ENCODE results near the gene SLC1A2. TPM values are rescaled to one million over a fixed set of nuclear protein-coding genes. Genes with fewer than 3 reads are reported as not detected.

The SLC1A2 gene
- total and polyA plus RNA-seq, 2 donors (not counting 3 experiments of a cell fraction or from before 2014, with no cell fraction given): not detected

DNA sequence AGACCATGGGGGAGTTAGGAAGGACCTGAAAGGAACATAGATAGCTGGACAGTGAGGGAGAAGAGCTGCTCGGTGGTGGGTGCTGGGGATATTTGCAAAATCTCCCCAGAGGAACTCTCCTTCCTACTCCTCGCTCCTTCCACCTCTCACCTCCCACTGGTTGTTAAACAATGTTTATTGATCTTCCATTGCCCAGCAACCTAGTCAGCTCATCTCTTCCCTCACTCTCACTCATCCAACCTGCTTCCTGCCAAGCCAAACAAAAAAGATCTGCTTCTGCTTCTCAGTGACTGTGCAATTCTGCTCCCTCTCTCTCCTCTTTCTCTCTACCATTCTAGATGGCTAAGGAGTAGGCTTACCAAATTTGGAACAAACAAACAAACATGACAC, 115.0 kb downstream of the SLC1A2 start:
- intact Hi-C loops (cut with micrococcal nuclease) (no loop called here), dilution Hi-C loops (cut with MboI; ENCODE audit: extremely low pct_ligation_motif_present, low sequenced_read_pairs) (no loop called here)
- Histone ChIP-seq H3K27me3 (ENCODE audit: control insufficient read depth in 2 of 2, insufficient read depth in 2 of 2, low read length in 2 of 2) (no peaks in the 10 kb centered on the region), H3K4me2 (ENCODE audit: insufficient read depth, low read length) (no peak overlapping the region), H3K4me1 (ENCODE audit: control insufficient read depth, extremely low read depth, insufficient read depth, low read length) (no peaks in the 10 kb centered on the region), H3K9me3 (replicated peaks; ENCODE audit: control insufficient read depth, insufficient read depth, low read length) (no peaks in the 10 kb centered on the region), H2AFZ (ENCODE audit: low read depth, low read length) (no peak overlapping the region), H3K9me1 (replicated peaks; ENCODE audit: control insufficient read depth, extremely low read depth, insufficient read depth, low read length) (no peaks in the 10 kb centered on the region), H3K4me3 (replicated peaks in 1 of 3; ENCODE audit: insufficient read depth in 1 of 3, low read depth in 1 of 3, low read length in 3 of 3) (no peak overlapping the region), H3K36me3 (ENCODE audit: control insufficient read depth in 2 of 2, extremely low read depth in 1 of 2, insufficient read depth in 2 of 2, low read length in 2 of 2) (no peaks in the 10 kb centered on the region), H3K9ac (replicated peaks; ENCODE audit: extremely low read depth, insufficient read depth, low read length) (no peak overlapping the region), H3K79me2 (ENCODE audit: control insufficient read depth, insufficient read depth, low read length) (no peaks in the 10 kb centered on the region), H3K27ac (ENCODE audit: insufficient read depth, low read depth, low read length) (no peak overlapping the region), H4K20me1 (replicated peaks; ENCODE audit: control insufficient read depth, extremely low read depth, insufficient read depth, low read length) (no peaks in the 10 kb centered on the region)
- DNase-seq (ENCODE audit: low read depth, low spot score) (no peak), FAIRE-seq (no peak)
- TF ChIP-seq FOS (IDR thresholded peaks at IDR 0.05; ENCODE audit: borderline replicate concordance, insufficient read depth, low read length) (no peak), MAX (IDR thresholded peaks at IDR 0.05; ENCODE audit: insufficient read depth, insufficient read length) (no peak), EZH2 (IDR thresholded peaks at IDR 0.05; ENCODE audit: borderline replicate concordance, low read depth, low read length, severe bottlenecking) (no peak), POLR2A (IDR thresholded peaks at IDR 0.05; ENCODE audit: low read depth, low read length) (no peak), GATA2 (IDR thresholded peaks at IDR 0.05; ENCODE audit: insufficient read depth, insufficient read length, low read depth, low read length) (no peak), JUN (IDR thresholded peaks at IDR 0.05; ENCODE audit: borderline replicate concordance, insufficient read depth, insufficient read length, low read depth) (no peak), CTCF (IDR thresholded peaks at IDR 0.05; ENCODE audit: extremely low read depth in 1 of 2, insufficient read depth in 1 of 2, low read depth in 1 of 2, low read length in 2 of 2) (no peak), MYC (IDR thresholded peaks at IDR 0.05; ENCODE audit: low read depth, low read length) (no peak), POLR2AphosphoS5 (IDR thresholded peaks at IDR 0.05; ENCODE audit: insufficient read depth, low read depth, low read length) (no peak)
- ChIA-PET POLR2A (no interaction called here), CTCF (interaction anchor here (1.1 to 3.2 kb wide), 6 partner anchors 10 to 379 kb away, joined by 3 to 30 read pairs (median 3); no protein-coding TSS in a partner anchor)
- BruUV-seq (replicated peaks): no TSS peak

Data from endothelial cell of umbilical vein (primary cell).